NCI-H524 (cell line): ENCODE measurements around the gene RNU6-1.
A peak's percentile ranks its signal among the peaks of the same experiment; 100 is the strongest.

ENCODE experiments used
- DNase-seq, 2 experiments: peaks; one replicate each; lab custom pipeline; 2025; lab: John Stamatoyannopoulos, UW

Gene RNU6-1

DNA sequence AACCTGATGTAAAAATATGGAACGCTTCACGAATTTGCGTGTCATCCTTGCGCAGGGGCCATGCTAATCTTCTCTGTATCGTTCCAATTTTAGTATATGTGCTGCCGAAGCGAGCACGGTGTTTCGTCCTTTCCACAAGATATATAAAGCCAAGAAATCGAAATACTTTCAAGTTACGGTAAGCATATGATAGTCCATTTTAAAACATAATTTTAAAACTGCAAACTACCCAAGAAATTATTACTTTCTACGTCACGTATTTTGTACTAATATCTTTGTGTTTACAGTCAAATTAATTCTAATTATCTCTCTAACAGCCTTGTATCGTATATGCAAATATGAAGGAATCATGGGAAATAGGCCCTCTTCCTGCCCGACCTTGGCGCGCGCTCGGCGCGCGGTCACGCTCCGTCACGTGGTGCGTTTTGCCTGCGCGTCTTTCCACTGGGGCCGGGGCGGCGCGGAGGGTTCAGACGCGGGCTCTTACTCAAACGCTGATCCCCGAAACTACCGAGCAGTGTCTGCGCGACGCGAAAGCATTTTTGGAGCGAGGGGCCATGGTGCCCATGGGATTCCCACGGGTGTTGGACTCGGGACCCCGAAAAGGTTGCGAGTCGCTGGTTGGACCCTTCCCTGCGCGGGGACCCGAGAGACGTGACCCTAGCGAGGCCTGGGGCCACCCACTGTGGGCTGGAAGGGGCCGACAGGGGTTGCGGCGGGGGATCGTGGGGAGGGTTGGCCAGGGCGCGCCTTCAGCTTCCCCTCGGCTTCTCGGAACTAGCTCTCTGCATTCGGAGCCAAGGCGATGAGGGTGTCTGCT is at the start of gene RNU6-1:
RNU6-1 (minus strand) TSS at position 117 of the 820 bp plus-strand sequence.
- DNase-seq: peak; percentile 85 to 96

DNA sequence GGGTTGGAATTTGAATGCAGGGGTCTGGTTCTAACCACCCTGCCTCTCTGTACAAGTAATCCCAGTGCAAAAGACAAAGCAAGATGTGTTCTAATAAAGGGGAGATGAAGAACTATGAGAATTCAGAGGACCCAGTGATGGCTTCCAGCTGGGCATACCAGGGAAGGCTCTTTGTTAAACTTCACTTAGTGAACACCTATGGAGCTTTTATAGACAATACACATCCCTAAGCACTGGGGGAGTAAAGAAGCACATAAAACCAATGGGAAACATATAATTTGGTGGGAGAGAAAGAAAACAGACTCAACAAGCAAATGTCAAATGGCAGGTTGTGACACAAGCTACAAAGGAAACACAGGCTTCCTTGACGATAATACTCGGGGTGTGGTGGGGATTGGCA is 47.9 kb upstream of the RNU6-1 start:
- DNase-seq: no peak

DNA sequence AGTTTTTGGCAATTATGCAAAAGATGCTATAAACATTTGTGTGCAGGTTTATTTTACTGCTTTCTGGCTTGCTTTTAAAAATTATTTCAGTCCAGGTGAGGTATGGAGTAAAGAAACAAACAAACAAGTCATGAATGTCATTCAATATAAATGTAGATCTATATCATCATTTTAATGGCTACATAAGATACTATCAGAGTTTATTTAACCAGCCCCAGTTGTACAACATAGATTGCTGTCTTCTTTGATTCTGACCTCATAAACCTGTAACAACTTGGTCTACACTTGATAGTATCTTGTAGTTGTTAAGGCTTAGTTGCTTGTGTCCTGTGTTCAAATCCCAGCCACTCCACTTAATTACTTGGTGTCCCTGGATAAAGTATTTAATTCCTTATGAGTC is 46.0 kb upstream of the RNU6-1 start:
- no peak for DNase-seq

DNA sequence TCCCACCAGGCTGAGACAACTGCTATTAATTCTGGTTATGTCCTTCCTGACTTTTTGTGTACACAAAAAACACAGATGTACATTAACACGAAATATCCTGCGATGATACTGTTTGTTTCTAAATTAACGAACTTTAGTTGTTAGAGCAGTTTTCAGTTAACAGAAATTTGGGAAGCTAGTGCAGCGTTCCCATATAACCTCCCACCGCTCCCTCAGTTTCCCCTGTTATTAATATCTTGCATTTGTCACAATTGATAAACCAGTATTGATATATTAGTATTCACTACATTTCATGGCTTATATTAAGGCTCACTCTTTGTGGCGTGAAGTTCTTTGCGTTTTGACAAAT is 45.3 kb upstream of the RNU6-1 start:
- no peak for DNase-seq

DNA sequence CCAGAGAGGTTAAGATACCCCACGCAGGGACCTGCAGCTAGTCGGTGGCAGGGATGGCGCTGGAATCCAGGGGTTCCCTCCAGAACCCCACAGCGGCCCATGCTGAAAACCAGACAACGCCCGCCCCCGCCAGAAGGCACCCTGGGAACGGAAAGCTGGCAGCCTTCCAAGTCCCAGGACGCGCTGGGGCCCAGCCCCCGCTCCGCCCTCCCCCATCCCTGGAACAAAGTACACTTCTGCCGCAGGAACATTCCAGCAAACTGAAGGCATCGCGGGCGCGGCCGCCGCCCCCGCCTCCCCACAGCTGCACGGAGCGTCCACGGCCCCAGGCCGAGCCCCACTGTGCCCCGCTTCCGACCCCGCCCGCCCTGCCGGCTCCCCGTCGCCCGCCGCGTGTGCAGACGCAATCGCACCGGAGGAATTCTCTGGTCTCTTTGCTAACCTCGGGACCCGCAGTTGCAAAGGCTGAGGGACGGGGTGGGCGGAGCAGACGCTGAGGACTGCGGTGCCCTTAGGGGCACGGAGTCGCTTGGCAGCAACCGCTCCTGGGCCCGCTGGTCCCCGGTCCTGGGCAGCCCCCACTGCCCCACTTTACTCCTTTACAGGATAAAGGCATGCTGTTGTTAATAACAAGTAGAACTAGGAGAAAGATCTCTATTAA is 44.8 kb upstream of the RNU6-1 start:
- DNase-seq: peak; percentile 41 to 69

DNA sequence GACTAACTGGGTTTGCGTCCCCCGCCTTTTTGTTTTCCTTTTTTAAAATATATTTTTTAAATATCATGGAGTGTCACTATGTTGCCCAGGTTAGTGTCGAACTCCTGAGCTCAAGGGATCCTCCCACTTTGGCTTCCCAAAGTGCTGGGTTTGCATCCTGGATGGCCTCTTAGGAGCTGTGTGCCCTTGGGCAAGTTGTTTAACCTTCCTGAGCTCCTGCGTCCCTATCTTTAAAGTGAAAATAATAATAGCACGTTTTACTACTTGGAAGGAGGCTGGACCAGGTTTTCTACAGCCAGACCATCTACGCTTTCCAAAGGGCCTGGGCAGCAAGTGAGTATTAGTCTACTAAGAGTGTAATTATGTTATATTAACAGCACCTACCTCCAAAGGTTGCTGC is 44.2 kb upstream of the RNU6-1 start:
- DNase-seq: no peak

DNA sequence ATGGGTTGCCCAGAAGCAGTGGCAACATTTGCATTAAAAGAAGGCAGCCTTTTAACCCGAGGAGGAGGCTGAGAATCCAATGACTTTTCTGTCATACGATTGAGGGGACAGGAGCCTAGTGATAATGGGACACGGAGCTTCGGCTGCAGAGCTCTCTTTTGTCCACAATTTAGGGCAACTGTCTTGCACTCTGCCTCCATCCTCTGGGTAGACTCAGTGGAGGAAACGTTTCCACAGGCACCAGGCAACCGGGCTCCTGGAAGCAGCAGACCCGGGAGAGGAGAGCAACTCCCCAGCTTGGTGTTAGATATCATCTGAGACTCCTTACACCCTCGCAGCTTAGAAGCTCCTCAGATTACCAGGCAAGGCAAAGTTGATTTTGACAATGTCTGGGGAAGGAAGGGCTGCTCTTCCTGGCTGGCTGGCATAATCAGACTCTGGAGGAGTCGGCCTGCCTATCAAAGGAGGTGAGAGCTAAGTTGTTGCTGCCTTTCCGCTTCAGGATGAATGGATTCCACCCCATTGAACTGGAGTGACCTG is 43.5 kb upstream of the RNU6-1 start:
- no peak for DNase-seq

DNA sequence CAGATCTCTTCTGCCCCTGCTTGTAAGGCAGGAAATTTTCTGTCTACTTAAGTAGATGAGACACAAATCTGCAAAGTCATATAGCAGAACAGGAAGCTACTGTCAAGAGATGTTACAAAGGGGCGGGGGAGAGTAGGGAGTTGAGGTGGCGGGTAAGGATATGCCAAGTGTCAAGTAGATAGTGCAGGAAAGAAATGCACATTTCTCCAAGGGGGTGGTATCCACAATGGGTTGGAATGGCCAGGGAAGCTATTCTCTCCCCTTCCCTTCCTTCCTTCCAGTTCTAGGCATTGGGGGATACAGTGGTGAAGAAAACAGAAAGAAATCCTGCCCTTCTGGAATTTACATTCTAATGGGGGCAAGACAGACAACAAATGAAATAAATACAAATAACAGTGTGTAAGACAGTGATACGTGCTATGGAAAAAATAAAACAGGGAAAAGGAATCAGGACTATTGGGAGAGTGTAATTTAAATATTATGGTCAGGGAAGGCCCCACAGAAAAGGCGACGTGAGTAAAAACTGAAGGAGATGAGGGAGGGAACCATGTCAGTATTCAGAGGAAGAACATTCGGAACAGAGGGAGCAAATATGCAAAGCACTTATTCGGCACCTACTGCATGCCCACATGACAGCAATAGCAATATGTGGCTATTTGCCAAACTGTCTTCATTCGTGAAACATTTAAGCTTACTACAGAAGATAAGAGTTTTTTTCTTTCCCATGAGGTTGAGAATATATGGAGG is 42.8 kb upstream of the RNU6-1 start:
- DNase-seq: no peak

DNA sequence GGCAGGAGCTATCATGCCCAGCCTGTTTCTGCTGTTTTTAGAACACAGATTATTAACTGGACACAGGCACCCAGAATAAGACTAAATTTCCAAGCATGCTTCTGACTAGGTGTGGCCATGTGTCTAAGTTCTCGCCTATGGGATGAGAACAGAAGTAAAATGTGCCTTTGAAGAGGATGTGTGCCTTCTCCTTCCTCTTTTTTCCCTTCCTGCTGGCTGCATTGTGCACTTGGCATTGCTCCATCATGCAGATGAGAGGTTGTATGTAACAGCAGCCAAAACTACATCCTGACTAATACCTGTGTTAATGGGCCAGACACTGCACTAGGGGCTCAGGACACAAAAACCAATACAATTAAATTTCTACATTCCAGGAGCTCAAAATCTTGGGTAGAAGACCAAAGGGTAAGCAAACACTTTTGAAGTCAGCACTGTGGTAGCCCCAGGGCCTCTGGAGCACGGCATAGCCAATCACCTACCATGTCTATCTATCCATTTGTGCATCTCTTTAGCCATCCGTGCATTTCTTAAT is 40.9 kb upstream of the RNU6-1 start:
- DNase-seq: no peak

DNA sequence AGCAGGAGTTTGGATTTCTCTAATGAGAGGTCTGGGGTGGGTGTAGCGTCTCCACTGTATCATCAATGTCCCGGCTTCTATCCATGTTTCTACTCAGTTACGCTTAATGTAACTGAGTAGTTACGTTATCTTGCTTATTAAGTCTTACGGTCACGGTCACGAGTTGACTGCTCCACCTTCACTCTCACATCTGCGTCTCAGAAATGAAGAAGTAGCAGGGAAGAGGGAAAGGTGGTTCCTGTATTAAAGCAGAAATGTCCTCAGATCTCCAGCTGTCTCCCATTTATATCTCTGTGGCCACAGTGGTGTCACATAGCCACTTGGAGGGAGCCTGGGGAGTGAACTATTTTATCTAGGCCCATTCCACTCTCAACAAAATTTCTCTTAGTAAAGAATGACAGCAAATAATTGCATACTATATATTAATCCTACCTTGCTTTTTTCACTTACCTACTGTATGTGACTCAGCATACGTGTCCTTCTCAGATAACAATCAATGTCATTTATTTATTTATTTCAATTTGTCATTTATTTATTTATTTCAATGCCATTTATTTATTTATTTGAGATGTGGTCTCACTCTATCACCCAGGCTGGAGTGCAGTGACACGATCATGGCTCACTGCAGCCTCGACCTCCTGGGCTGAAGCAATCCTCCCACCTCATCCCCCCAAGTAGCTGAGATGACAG is 39.7 kb upstream of the RNU6-1 start:
- DNase-seq: no peak

DNA sequence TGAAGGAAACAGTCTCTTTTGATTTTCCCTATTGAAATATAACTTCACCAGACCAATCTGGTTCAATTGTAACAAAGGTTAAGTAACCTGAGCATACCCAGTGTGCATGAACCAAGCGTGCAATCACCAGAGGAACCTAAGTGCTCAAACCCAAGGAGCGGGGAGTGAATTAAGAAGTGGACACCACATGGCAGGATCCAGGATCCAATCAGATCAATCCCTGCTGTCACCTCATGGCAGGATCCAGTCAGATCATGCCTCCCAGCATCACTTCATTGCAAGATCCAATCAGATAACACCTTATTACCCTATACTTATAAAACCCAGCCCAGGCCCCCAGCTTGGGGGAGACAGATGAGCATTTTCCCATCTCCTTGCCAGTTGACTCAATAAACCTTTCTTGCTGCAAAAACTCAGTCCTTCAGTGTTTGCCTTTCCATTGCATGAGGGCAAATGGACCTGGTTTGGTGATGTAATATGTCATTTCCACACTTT is 38.9 kb upstream of the RNU6-1 start:
- DNase-seq: peak in 1 of 2 experiments; percentile 45

DNA sequence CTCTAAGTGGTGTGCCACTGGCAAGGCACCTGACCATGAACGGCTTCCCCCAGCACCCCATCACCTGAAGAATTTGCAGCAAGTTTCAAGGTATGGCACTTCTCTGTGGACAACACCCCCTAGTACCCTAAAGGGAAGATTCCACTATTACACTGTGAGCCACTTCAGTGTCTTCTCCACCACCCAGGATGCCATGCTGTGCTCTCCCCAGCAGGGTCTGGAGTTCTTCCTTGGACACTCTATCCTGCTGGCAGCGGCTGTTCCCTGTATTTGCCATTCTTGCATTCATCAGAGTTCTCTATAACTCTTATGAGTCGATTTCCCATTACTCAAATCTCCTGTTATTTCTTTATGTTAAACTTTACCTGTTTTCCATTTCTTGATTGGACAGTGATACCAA is 33.9 kb upstream of the RNU6-1 start:
- no peak for DNase-seq

DNA sequence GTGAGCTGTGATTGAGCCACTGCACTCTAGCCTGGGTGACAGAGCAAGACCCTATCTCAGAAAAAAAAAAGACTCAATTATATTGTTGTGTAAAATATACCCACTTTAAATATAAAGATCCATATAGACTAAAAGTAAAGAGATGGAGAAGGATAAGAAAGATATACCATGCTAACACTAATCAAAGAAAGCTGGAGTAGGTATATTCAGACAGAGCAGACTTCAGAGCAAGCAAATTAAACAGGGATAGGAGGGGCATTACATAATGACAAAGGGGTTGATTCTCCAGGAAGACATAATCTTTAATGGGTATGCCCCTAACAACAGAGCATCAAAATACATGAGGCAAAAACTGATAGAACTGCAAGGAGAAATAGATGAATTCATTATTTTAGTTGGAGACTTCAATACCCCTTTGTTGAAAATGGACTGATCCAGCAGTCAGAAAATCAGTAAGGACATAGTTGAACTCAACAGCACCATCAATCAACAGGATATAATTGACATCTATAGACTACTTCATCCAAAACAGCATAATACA is 31.1 kb upstream of the RNU6-1 start:
- DNase-seq: no peak

DNA sequence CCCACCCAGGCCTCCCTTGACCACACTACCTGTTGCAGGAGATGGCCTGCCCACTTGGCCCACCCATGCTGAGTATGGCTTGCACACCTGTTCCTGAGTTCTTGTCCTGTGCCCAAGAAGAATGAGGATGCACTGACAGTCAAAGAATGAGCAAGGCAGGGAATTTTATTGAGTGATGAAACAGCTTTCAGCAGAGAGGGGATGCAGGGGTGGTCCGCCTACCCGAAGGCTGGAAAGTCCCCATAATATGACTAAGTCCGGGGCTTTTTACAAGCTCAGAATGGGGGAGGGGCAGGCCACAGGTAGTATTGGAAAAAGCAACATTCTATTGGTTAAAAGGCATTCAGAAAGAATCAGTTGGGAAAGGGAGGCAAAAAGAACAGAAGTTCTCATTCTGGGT is 29.9 kb upstream of the RNU6-1 start:
- no peak for DNase-seq

DNA sequence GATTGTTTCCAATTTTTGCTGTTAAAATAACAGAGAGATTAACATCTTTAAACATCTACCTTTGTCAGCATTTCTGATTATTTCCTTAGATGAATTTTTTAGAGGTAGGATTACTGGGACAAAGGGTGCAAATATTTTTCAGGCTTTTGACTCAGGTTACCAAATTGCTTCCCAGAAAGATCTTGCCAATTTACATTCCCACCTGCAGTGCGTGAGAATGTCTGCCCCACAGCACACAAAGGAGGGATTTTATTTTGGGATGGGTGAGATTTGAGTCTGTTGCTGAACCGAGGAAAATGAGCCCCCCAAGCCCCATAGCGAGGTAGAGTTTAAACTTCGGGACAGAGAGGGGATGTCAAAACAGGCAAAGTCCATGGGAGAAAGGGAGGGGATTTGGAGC is 25.9 kb upstream of the RNU6-1 start:
- DNase-seq: no peak

DNA sequence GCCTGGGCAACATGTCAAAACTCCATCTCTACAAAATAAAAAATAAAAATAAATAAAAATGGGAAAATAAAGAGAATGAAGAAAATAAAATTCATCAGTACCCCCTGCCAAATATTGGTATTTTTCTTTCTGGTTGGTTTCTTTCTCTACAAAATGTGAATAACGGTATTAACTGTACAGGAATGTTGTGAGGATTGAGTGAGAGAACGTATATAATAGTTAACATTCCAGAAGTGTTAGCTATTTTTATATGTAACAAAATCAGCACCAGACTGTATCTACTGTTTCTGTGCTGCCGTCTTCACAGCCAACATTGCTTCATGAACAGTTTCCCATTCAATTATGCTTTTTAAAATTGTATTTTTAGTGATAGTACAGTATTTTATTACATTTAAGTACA is 25.5 kb upstream of the RNU6-1 start:
- no peak for DNase-seq

DNA sequence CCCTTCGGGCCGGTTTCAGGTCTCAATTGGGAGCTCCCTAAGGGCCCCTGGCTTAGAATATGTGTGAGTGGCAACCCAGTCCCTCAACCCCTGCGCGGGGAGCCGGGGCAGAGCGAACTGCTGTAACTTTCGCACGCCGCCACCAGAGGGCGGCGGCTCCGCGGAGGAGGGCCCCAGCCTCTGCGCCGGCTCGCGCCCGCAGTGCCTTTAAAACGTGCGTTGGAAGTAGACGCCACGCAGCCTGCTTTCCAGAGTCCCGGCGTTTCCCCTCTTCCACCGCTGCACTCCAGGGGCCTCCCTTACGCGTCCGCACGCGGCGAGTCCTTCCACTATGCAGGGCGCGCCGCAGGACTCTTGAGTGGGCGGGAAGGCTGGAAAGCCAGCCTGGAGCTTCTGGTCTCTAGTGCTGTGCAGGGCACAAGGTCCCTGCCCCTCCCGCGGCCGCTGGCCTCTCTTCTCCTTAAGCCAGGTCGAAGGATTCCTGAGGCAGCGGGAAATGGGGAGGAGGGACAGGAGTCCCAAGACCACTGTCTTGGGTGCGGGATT is 23.7 kb upstream of the RNU6-1 start:
- DNase-seq: peak; percentile 75 to 81

DNA sequence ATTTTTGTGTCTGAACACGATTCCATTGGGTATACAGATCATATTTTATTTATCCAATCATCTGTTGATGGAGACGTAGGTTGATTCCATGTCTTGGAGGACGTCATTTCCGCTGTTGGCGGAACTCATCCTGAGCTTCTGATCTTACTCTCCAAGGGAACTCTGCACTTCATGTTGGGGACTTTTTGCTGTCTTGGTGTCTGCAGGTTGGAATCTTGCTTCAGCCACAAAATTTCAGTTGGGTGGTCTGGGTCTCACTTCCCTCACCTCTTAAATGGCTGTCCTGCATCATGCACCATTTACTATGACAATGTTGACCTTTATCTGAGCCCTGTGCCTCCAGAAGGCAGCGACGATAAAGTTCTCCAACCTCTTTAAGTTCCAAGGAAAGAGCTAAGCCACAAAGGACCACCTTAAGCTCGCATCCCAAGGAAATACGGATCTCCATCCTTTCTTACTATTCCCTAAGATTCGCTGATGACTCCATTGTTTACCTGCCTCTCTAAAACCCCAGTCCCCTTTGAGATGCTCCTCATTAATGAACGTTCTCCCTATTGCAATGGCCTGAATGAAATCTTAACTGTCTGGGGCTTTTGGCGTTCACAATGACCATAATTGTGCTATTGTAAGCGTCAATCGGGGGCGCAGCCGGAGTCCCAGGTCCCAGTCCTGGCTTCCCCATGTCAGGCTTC is 23.1 kb upstream of the RNU6-1 start:
- DNase-seq: no peak

DNA sequence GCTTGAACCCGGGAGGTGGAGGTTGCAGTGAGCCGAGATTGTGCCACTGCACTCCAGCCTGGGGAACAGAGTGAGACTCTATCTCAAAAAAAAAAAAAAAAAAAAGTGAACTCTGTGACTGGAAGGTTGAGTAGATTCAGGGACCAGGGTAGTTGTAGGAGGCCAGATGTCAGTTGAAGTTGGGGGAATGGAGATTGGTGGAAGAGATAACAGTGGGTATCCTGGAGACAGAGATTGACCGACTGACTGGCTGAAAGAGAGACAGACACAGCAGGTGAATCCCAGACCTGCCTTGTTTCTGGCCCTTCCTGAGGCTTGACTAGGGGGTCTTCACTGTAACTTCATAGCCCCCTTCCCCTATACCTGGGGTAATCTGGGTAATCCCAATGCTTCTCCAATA is 22.1 kb upstream of the RNU6-1 start:
- no peak for DNase-seq

DNA sequence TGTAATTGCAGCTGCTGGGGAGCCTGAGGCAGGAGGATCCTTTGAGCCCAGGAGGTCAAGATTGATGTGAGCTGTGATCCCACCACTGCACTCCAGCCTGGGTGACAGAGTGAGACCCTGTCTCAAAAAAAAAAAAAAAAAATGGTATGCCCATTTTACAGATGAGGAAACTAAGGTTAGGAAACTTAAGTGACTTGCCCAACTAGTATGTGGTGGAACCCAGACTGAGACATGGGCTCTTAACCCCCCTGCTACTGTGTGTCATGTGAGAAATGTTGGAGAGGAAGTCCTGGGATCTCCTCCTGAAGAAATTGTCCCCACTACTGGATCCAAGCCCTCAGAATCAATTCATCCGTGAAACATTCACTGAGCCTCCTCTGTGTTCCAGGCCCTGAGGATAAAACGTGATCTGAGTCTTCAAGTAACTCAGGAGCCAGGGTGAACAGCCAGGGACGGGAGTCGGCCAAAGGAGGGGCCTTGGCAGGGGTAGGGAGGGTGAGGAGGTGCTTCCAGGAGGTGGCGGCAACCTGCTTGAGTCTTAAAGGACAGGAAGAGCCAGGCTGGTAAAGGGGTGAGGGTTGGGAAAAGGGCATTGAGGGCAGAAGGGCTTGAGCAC is 19.6 kb upstream of the RNU6-1 start:
- DNase-seq: no peak
